ENCODE measurements around the gene AXIN2.
"Not testable (repeated sequence)": the region's sequence is repeated elsewhere in the genome, so short reads cannot be mapped to it uniquely, and the experiment has no call there.

The AXIN2 gene

GRCh38 chr17:65536573-65537342, 24.7 kb downstream of the AXIN2 start:
- no peak for DNase-seq

- no peak for DNase-seq
These were observed 25.5 kb downstream of the AXIN2 start for GRCh38 chr17:65535777-65536572.

- no peak for DNase-seq
These were observed 27.5 kb downstream of the AXIN2 start for GRCh38 chr17:65533852-65534457.

DNA sequence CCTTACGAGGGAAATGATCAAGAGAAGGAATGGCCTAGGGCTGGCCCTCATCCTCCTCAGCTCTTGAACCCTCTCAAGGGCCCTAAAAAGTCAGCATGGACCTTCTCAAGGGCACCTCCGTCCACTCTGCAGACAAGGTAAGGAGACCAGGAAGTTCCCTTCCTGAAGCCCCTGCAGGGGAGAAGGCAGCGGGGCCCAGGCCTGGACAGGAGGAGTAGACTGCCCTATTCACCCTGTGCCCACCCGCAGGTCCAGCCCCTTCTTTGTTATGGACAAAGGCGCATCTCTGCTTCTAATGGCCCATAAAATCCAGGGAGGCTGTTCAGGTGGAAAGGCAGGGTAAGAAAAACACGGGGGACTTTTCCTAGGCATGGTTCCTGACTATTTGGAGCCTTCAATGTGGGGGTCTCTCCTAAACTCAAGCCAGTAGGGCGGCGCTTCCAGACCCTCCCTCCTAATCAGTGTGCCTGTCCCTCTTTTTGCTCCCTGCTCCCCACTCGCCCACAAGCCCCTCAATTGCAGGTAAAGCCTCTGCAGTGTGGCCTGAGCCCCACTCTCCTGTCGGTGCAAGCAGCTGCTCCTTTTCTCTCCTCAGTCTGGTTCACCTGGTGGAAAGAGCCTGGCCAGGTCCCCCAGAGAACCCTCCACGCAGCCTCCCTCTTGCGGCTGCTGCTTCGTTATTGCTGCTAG, 28.2 kb downstream of the AXIN2 start:
- DNase-seq, result no peak

- no peak for DNase-seq
These were observed 29.2 kb downstream of the AXIN2 start for GRCh38 chr17:65532101-65532890.

- no peak for DNase-seq
These were observed 30.0 kb downstream of the AXIN2 start for GRCh38 chr17:65531256-65532100.

DNA sequence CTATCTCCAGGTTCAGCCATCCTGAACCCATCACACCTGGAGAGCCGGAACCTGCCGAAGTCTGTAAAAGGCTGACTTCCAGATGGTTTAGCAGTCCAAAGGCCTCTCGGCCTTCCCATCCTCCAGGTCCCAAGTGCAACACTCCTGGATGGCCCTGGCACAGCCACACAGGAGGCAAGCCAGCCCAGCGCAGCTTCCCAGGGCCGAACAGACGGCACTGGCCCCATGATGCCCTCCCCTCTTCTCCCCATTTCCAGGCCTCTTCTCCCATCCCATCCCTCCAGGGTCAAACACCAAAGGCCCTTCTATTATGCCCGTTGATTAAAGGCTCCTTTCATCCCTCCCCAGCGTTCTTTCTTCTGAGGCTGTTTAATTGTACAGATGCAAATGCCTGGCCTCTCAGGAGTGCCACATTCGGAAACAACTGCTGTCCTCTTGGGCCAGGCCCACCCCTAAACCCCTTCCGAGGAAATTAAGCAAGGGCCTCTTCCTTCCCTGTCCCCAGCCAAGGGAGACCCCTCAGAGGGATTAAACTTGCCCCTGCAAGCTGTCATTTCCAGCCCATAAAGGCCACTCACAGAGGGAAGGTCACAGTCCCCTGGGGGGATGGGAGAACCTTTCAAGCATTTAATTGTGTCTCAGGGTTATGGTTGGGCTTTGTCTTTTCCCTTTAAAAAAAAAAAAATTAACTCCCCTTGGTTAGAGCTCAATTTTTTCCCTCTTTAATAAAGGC, 30.8 kb downstream of the AXIN2 start:
- DNase-seq, result no peak

GRCh38 chr17:65529761-65530522, 31.5 kb downstream of the AXIN2 start:
- DNase-seq, result no peak

DNA sequence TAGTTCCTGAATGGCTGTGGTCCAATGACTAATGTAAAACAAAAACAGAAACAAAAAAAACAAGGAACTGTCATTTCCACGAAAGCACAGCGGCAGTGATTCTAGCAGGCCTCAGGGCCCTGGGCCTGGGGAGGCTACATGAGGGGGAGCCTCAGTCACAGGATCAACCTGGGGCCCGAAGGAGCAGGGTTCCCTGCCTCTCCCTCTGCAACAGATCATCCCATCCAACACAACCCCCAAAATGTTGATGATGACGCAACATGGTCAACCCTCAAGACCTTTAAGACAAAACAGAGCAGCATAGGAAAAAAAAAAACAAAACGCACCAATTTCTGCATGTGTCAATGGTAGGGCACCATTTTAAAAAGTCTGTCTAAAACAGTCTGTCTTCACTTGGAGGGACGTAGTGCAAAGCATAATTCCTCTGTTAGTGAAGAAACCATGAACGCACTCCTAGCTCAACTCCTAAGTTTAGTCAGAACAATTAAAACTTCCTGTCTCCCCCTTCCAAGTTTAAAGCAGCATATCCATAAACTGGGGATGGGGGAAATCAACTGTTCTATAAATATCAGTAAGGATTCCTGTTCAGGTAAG, 32.3 kb downstream of the AXIN2 start:
- no peak for DNase-seq

DNA sequence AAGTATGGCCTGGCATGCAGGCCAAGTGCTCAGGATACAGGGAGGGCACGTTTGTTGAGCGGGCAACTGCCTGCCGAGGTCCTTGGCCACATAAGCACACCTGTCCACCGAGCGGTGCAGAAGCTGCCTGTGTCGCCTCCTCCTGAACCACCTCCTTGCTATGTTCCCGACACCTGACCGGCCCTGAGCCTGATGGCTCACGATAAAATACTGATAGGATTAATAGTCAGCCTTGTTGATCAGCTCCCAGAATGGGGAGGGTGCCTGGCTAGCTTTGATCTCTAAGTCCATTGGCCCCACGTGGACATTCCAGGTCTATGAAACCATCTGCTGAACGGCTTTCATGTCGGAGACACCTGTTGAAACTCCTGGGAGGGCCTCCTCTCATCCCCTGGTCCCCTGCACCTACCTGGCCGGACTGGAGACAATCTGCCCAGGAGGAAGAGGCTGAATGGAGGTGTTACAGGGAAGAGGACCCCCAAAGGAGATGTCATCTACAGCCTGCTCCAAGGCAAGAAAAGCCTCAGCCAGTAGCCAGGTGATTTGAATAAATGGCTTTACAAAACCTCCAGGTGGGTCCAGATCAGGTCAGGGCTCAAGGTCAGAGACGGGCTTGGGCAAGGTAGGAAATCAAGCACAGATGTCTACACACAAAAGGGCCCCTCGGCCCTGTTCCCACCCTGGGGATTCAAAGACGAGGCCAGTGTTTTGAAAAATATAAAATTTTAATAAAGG, 33.4 kb downstream of the AXIN2 start:
- no peak for DNase-seq

DNA sequence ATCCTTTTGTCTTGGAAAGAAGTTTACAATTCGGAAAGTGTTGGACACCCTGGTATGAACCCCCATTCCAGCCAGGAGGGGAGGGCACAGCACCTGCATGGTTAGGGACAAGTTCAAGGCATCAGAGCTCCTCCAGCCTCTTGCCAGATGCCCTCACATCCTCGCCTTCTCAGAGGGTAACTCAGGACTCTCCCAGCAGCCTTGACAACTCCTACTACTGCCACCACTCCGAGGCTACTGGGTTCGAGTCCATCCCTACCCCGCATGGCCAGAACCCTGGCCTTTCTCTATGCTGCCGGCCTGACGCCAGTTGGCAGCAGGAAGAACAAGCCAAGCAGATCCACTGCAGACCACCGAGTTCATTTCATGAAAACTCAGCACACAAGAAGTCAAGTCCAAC, 34.1 kb downstream of the AXIN2 start:
- DNase-seq, result no peak

GRCh38 chr17:65526854-65527253, 34.6 kb downstream of the AXIN2 start:
- not testable (repeated sequence) for DNase-seq

GRCh38 chr17:65523853-65524664, 37.4 kb downstream of the AXIN2 start:
- DNase-seq, result no peak

- DNase-seq, result no peak
These were observed 38.0 kb downstream of the AXIN2 start for GRCh38 chr17:65523411-65523810.

DNA sequence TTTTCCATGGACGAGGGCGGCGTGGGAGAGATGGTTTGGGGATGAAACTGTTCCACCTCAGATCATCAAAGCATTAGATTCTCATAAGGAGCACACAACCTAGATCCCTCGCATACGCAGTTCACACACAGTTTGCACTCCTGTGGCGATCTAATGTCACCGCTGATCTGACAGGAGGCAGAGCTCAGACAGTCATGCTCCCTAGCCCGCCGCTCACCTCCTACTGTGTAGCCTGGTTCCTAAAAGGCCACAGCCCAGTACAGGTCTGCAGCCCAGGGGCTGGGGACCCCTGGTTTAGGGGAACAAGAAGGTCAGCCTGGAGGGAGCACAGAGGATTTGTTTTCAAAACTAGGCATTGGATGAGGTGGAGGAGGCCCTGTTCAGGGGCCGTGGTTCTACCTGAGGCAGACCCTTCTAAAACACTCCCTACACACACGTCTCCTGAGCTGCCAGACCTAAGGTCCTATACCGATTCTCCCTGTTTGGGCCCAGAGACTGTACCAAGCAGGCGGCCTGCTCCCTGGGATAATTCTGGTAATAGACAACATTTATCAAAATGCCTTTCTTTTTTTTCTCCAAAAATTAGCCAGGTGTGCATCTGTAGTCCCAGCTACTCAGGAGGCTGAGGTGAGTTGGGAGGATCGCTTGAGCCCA, 38.6 kb downstream of the AXIN2 start:
- DNase-seq, result no peak

GRCh38 chr17:65519462-65519861, 42.0 kb downstream of the AXIN2 start:
- DNase-seq, result no peak

GRCh38 chr17:65518256-65518655, 43.2 kb downstream of the AXIN2 start:
- DNase-seq, result no peak
